Fibroblast of the aortic adventitia (primary cell): ENCODE results near the gene VSTM4. TPM values are rescaled to one million over a fixed set of nuclear protein-coding genes. Genes with fewer than 3 reads are reported as not detected.

Source experiments
- DNase-seq: peaks from one replicate; pipeline ENCODE4 v3.0.0-alpha.2; 2010; ENCODE audit warnings: low read depth
- H3K4me3 ChIP-seq: 2 replicates; pipeline ENCODE4 v1.5.1; 2011; ENCODE audit warnings: low read depth, mild to moderate bottlenecking, control low read depth, low read length, moderate library complexity
- total RNA-seq: library from RNA; depleted of rRNA; stranded (reverse); fragments of >200 nt; gene quantifications from 2 replicates; pipeline ENCODE4 v1.2.3, GENCODE V29; 2012; ENCODE audit warnings: low replicate concordance
- TF ChIP-seq, protein P1 (sequence below): IDR thresholded peaks from 2 replicates; pipeline ENCODE4 v1.5.1; 2011; ENCODE audit warnings: mild to moderate bottlenecking, low read length, control low read depth, inconsistent platforms; ENCODE audit not compliant: insufficient read depth

VSTM4 gene
- total RNA-seq, 1 donor, result 6.5 TPM

GRCh38 chr10:49070701-49071100, 44.6 kb downstream of the VSTM4 start:
- H3K4me3 ChIP-seq, result no peak overlapping the region
- no peak for DNase-seq
- TF ChIP-seq, protein P1, sequence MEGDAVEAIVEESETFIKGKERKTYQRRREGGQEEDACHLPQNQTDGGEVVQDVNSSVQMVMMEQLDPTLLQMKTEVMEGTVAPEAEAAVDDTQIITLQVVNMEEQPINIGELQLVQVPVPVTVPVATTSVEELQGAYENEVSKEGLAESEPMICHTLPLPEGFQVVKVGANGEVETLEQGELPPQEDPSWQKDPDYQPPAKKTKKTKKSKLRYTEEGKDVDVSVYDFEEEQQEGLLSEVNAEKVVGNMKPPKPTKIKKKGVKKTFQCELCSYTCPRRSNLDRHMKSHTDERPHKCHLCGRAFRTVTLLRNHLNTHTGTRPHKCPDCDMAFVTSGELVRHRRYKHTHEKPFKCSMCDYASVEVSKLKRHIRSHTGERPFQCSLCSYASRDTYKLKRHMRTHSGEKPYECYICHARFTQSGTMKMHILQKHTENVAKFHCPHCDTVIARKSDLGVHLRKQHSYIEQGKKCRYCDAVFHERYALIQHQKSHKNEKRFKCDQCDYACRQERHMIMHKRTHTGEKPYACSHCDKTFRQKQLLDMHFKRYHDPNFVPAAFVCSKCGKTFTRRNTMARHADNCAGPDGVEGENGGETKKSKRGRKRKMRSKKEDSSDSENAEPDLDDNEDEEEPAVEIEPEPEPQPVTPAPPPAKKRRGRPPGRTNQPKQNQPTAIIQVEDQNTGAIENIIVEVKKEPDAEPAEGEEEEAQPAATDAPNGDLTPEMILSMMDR, result no peak

- TF ChIP-seq, protein P1, result no peak
- DNase-seq, result no peak
- H3K4me3 ChIP-seq, result no peak overlapping the region
Observed at GRCh38 chr10:49068672-49069217, 46.6 kb downstream of the VSTM4 start.

DNA sequence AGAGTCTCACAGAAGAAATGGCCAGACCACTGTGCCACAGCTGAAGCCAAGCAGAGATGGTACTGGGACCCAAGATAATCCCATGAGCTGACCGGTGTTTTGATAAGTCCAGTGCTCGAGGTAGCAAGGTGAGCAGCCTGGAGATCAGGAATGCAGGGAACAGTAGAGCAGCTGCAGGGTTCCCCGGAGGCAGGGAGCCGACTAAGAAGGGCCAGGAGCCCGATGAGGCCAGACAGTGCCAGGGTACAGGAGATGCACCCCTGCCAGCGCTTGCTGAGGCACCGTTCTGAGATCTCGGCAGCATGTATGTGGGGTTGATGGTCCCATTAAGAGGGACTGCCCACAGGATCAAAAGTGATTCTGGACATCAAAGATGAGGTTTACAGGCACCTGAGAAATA, 47.1 kb downstream of the VSTM4 start:
- TF ChIP-seq, protein P1, result no peak
- H3K4me3 ChIP-seq, result no peak overlapping the region
- no peak for DNase-seq

- H3K4me3 ChIP-seq, result no peak overlapping the region
- DNase-seq, result no peak
- TF ChIP-seq, protein P1, result no peak
Observed at GRCh38 chr10:49066944-49067730, 48.2 kb downstream of the VSTM4 start.

- H3K4me3 ChIP-seq, result no peak overlapping the region
- DNase-seq, result no peak
- TF ChIP-seq, protein P1, result no peak
Observed at GRCh38 chr10:49062229-49062628, 53.1 kb downstream of the VSTM4 start.

DNA sequence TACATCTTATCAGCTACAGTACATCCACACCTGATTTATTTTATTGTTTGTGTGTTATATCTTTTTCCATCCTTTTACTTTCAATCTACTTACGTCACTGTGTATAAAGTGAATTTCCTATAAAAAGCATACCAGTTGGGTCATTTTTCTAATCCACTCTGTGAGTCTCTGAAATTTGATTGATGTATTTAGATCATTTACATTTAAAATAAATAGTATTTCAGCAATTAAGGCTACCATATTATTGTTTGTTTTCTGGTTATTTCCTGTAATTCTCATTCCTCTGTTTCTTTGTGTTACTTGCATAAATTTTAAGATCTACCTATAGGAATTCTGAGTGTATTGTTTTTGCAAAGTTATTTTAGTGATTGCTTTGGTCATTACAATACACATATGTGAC, 53.7 kb downstream of the VSTM4 start:
- TF ChIP-seq, protein P1, result no peak
- no peak for DNase-seq
- H3K4me3 ChIP-seq, result no peak overlapping the region
